Vagina (tissue), 2 donors: Measurements from ENCODE around the gene ETS1.

Experiments used
- CTCF ChIP-seq, 3 experiments: fragments of 450-650 bp in 2 of 3; fragments of 200-600 bp in 1 of 3; sonication (generic) in 1 of 3; IDR thresholded peaks; one replicate each; pipeline ENCODE4 v1.5.1; 2017 to 2019; ENCODE audit warnings: antibody characterized with exemption in 3 of 3, mild to moderate bottlenecking in 2 of 3, moderate library complexity in 2 of 3
- POLR2A ChIP-seq, 2 donors: fragments of 450-650 bp; IDR thresholded peaks; one replicate each; pipeline ENCODE4 v1.6.1; 2017; ENCODE audit warnings: antibody characterized with exemption in 2 of 2, mild to moderate bottlenecking in 2 of 2, moderate library complexity in 2 of 2
- POLR2AphosphoS5 ChIP-seq, 2 donors: sonication (generic); formaldehyde crosslinking; IDR thresholded peaks; one replicate each; pipeline ENCODE4 v1.9.0; 2017; ENCODE audit warnings: antibody characterized with exemption in 2 of 2, mild to moderate bottlenecking in 2 of 2, low read depth in 1 of 2; ENCODE audit not compliant: insufficient read depth in 1 of 2

GRCh38 chr11:128633384-128633965, 46.1 kb upstream of the ETS1 start:
- no peak for TF ChIP-seq CTCF (IDR thresholded peaks at IDR 0.05)
- no peak for TF ChIP-seq POLR2AphosphoS5 (IDR thresholded peaks at IDR 0.05; ENCODE audit: insufficient read depth in 1 of 2, low read depth in 1 of 2)
- TF ChIP-seq POLR2A (IDR thresholded peaks at IDR 0.05), result no peak
